Smooth muscle cell (in vitro differentiated cells): ENCODE results near the gene IL21. TPM values are rescaled to one million over a fixed set of nuclear protein-coding genes. Genes with fewer than 3 reads are reported as not detected.

ENCODE experiments used
- DNase-seq: peaks from one replicate; lab custom pipeline; 2025; ENCODE audit not compliant: unreplicated experiment; lab: John Stamatoyannopoulos, UW
- H2AFZ ChIP-seq: fragments of 200-600 bp; sonication (generic); 2 replicates; pipeline ENCODE4 v1.6.0; 2016; ENCODE audit warnings: antibody characterized with exemption, low read depth, mild to moderate bottlenecking
- H3F3A ChIP-seq: fragments of 200-600 bp; sonication (generic); 2 replicates; pipeline ENCODE4 v1.6.0; 2017; ENCODE audit warnings: antibody characterized with exemption, low read depth
- H3K27ac ChIP-seq: fragments of 200-600 bp; sonication (generic); 2 replicates; pipeline ENCODE4 v1.5.1; 2016; ENCODE audit warnings: low read depth, mild to moderate bottlenecking
- H3K27me3 ChIP-seq: fragments of 200-600 bp; sonication (generic); 2 replicates; pipeline ENCODE4 v1.6.1; 2016; ENCODE audit warnings: low read depth, mild to moderate bottlenecking
- H3K36me3 ChIP-seq: fragments of 200-600 bp; sonication (generic); 2 replicates; pipeline ENCODE4 v1.5.1; 2016; ENCODE audit warnings: low read depth
- H3K4me1 ChIP-seq: fragments of 200-600 bp; sonication (generic); 2 replicates; pipeline ENCODE4 v1.5.1; 2016; ENCODE audit warnings: low read depth
- H3K4me2 ChIP-seq: fragments of 200-600 bp; sonication (generic); 2 replicates; pipeline ENCODE4 v1.6.0; 2016; ENCODE audit warnings: mild to moderate bottlenecking
- H3K4me3 ChIP-seq: fragments of 200-600 bp; sonication (generic); 2 replicates; pipeline ENCODE4 v1.5.1; 2016; ENCODE audit warnings: mild to moderate bottlenecking
- H3K79me2 ChIP-seq: fragments of 200-600 bp; sonication (generic); 2 replicates; pipeline ENCODE4 v1.6.0; 2016; ENCODE audit warnings: low read depth, mild to moderate bottlenecking
- H3K9ac ChIP-seq: fragments of 200-600 bp; sonication (generic); 2 replicates; pipeline ENCODE4 v1.6.0; 2016; ENCODE audit warnings: low read depth
- H3K9me3 ChIP-seq: fragments of 200-600 bp; sonication (generic); replicated peaks from 2 replicates; pipeline ENCODE4 v1.5.1; 2016; ENCODE audit warnings: low read depth
- H4K20me1 ChIP-seq: fragments of 200-600 bp; sonication (generic); 2 replicates; pipeline ENCODE4 v1.6.0; 2016; ENCODE audit warnings: low read depth
- WGBS: methylation state at CpG from one replicate; pipeline ENCODE4 v1.1.7; 2016; ENCODE audit warnings: low lambda C conversion rate; 5-methylcytosine and 5-hydroxymethylcytosine counted together
- polyA plus RNA-seq: library from polyadenylated mRNA; unstranded; fragments of >200 nt; fragmentation: Nextera tagmentation; extraction: Ambion mirVana; gene quantifications from 2 replicates; pipeline ENCODE4 v1.2.1, GENCODE V29; 2016
- total RNA-seq: library from RNA; depleted of rRNA; stranded (reverse); fragments of >200 nt; gene quantifications from 2 replicates; pipeline ENCODE4 v1.2.3, GENCODE V29; 2014
- TF ChIP-seq, protein P1 (sequence below): fragments of 200-600 bp; sonication (generic); IDR thresholded peaks from 2 replicates; pipeline ENCODE4 v1.5.1; 2017; ENCODE audit warnings: borderline replicate concordance, mild to moderate bottlenecking, antibody characterized with exemption; ENCODE audit not compliant: insufficient read depth, poor library complexity, severe bottlenecking

IL21 gene
- total and polyA plus RNA-seq, 2 experiments from 2014 or later, result not detected

DNA sequence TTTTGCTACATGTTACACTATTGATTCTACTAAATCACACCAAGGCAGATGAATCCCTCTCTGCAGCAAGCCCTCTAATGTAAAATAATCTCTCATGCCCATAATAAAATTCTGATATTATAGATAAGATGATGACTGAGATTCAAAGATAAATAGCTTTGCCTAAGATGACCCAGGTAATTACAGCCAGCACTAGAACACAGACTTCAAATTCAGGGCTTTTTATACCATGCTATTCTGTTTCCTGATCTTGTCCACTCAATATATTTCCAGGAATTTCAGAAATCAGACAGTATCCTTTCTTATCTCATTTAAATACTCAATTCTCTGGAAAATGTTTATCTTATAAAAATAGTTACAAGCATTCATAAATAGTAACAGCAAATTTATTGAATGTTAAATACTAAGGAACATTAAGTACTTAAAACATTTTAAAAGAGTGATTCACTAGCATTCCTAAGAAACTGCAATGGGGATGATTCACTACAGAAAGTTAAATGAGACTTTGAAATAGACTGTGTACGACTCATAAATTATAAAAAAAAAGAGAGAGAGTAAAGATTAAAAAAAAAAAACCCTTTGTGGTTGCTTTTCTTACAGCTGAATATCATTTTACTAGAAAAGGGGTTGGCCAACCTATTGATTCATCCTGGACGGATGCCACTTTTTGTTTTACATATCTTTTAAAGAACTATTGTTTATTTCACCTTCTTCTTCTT is 45.8 kb upstream of the IL21 start:
- no peaks in the 10 kb centered on the region for H3K27me3 ChIP-seq
- no peak for DNase-seq
- H4K20me1 ChIP-seq, result no peaks in the 10 kb centered on the region
- no peaks in the 10 kb centered on the region for H3K9me3 ChIP-seq
- TF ChIP-seq, protein P1, sequence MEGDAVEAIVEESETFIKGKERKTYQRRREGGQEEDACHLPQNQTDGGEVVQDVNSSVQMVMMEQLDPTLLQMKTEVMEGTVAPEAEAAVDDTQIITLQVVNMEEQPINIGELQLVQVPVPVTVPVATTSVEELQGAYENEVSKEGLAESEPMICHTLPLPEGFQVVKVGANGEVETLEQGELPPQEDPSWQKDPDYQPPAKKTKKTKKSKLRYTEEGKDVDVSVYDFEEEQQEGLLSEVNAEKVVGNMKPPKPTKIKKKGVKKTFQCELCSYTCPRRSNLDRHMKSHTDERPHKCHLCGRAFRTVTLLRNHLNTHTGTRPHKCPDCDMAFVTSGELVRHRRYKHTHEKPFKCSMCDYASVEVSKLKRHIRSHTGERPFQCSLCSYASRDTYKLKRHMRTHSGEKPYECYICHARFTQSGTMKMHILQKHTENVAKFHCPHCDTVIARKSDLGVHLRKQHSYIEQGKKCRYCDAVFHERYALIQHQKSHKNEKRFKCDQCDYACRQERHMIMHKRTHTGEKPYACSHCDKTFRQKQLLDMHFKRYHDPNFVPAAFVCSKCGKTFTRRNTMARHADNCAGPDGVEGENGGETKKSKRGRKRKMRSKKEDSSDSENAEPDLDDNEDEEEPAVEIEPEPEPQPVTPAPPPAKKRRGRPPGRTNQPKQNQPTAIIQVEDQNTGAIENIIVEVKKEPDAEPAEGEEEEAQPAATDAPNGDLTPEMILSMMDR, result no peak
- peak overlapping the region; percentile 81 for H3K4me2 ChIP-seq
- H3K4me1 ChIP-seq, result peaks cover 13% of the 10 kb centered on the region
- no peak overlapping the region for H3K4me3 ChIP-seq
- no peaks in the 10 kb centered on the region for H3K36me3 ChIP-seq
- no peak overlapping the region for H2AFZ ChIP-seq
- 9% methylated on average over 2 of the region's 2 CpGs for WGBS
- H3F3A ChIP-seq, result peaks cover 26% of the 10 kb centered on the region
- peak overlapping the region; percentile 31 for H3K9ac ChIP-seq
- H3K79me2 ChIP-seq, result no peaks in the 10 kb centered on the region
- H3K27ac ChIP-seq, result peak overlapping the region; percentile 77

DNA sequence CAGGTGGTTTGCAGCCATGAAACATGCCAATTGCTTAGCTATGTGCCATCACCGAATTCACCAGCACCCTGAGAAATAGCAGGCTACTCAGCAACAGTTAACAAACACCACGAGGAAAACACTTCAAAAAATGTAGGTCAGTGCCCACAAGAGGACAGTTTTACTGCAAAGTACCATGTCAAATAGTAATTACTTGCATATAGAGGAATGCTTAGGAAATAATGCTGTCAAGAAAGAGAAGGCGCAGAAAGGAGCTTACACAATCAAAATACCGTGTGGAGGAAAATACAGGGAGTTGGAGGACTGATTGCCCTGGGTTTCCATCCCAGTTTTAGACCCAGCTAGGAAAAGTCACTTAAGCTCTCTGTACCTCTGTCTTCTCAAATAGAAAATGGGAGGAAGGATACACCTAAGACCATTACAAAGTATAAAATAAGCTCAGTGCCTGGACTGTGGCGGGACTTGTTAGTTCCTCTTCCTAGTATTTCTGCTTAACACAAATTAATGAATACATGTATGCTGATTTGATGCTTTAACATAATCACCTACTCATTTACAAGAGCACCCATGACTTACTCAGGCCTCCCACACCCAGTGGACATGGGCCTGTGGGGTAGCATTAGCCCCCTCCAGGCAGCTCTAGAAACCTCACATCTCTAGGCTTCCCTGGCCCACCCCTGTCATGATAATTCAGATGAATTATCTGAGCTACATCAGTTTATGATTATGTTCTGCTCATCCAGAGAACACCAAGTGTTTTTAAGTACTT is 44.5 kb upstream of the IL21 start:
- Histone ChIP-seq H3K4me3 (no peak overlapping the region), H3F3A (peaks cover 26% of the 10 kb centered on the region), H2AFZ (no peak overlapping the region), H3K27me3 (no peaks in the 10 kb centered on the region), H3K4me1 (peaks cover 13% of the 10 kb centered on the region), H3K9ac (no peak overlapping the region), H3K9me3 (no peaks in the 10 kb centered on the region), H3K4me2 (peak overlapping the region; percentile 81), H3K27ac (peak overlapping the region; percentile 77), H3K79me2 (no peaks in the 10 kb centered on the region), H4K20me1 (no peaks in the 10 kb centered on the region), H3K36me3 (no peaks in the 10 kb centered on the region)
- TF ChIP-seq, protein P1, result no peak
- WGBS, result 49% methylated on average over 5 of the region's 5 CpGs
- DNase-seq, result no peak

DNA sequence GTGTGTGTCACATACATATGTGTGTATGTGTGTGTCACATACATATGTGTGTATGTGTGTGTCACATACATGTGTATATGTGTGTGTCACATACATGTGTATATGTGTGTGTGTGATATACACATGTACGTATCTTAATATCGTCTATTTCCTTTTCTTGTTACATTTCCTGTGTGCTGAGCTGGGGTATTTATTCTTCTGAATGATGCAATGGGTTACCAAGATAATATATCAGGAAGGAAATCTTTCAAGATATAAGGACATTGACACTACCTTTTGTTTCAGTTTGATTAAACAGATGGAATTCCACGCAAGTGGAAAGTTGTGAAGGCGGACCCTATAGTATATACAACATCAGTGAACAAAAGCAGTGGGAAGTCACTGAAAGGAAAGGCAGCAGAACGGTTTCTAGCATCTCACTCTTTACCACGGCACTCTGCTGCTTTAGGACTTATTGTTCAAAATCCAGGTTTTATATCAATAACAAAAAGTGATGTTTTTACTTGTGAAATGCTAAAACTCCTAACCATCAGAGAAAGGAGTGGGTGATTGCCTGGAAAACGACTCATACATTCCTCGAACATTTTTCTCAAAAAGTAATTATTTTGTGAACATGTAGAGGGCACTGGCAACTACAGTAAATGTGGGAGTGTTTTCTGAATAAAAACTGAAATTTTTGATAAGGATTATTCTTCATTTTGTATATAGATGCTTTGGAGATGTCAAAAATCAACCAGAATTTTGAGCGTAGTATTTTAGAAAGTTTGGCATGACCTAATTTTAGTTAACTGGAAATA is 43.1 kb upstream of the IL21 start:
- DNase-seq, result no peak
- Histone ChIP-seq H4K20me1 (no peaks in the 10 kb centered on the region), H3K36me3 (no peaks in the 10 kb centered on the region), H3K27ac (peak overlapping the region; percentile 77), H3K9ac (no peak overlapping the region), H3F3A (peaks cover 25% of the 10 kb centered on the region), H3K4me3 (no peak overlapping the region), H3K79me2 (no peaks in the 10 kb centered on the region), H3K27me3 (no peaks in the 10 kb centered on the region), H2AFZ (peak overlapping the region; percentile 74), H3K4me1 (peaks cover 13% of the 10 kb centered on the region), H3K4me2 (peak overlapping the region; percentile 62), H3K9me3 (no peaks in the 10 kb centered on the region)
- WGBS, result 72% methylated on average over 9 of the region's 9 CpGs
- TF ChIP-seq, protein P1, result no peak
